OCI-LY1 (cell line): Measurements from ENCODE around the gene EPHB2.

Source experiments
- H2AFZ ChIP-seq: fragments of 200-600 bp; sonication (generic), shearing (Covaris generic); 2 replicates; pipeline ENCODE4 v1.6.0; 2014; ENCODE audit warnings: antibody characterized with exemption, mild to moderate bottlenecking, low read length
- H3F3A ChIP-seq: fragments of 200-600 bp; sonication (generic), shearing (Covaris generic); 2 replicates; pipeline ENCODE4 v1.6.0; 2014; ENCODE audit warnings: mild to moderate bottlenecking, antibody characterized with exemption, low read length, moderate library complexity; ENCODE audit not compliant: insufficient read depth
- H3K27ac ChIP-seq: fragments of 200-600 bp; sonication (generic); 2 replicates; pipeline ENCODE4 v1.5.1; 2014; ENCODE audit warnings: low read length, mixed run types, mild to moderate bottlenecking, low read depth; ENCODE audit not compliant: poor library complexity, severe bottlenecking
- H3K27me3 ChIP-seq: fragments of 200-600 bp; sonication (generic); 2 replicates; pipeline ENCODE4 v1.6.0; 2014; ENCODE audit warnings: antibody characterized with exemption, mild to moderate bottlenecking, low read length, moderate library complexity; ENCODE audit not compliant: insufficient read depth
- H3K36me3 ChIP-seq: fragments of 200-600 bp; sonication (generic); 2 replicates; pipeline ENCODE4 v1.6.1; 2014; ENCODE audit warnings: mild to moderate bottlenecking, antibody characterized with exemption, low read length, moderate library complexity, mixed read lengths; ENCODE audit not compliant: insufficient read depth
- H3K4me1 ChIP-seq: fragments of 200-600 bp; sonication (generic); 2 replicates; pipeline ENCODE4 v1.5.1; 2014; ENCODE audit warnings: mild to moderate bottlenecking, low read length, moderate library complexity; ENCODE audit not compliant: insufficient read depth, severe bottlenecking
- H3K4me2 ChIP-seq: fragments of 200-600 bp; sonication (generic), shearing (Covaris generic); 2 replicates; pipeline ENCODE4 v1.6.1; 2014; ENCODE audit warnings: low read length
- H3K4me3 ChIP-seq: fragments of 200-600 bp; sonication (generic); 2 replicates; pipeline ENCODE4 v1.5.1; 2014; ENCODE audit warnings: low read length, low read depth, mild to moderate bottlenecking, mixed read lengths; ENCODE audit not compliant: poor library complexity, severe bottlenecking
- H3K79me2 ChIP-seq: fragments of 200-600 bp; shearing (Covaris generic); 2 replicates; pipeline ENCODE4 v1.6.1; 2016; ENCODE audit warnings: mixed run types, low read length, mixed read lengths; ENCODE audit not compliant: insufficient read depth
- H3K9ac ChIP-seq: fragments of 200-600 bp; sonication (generic), shearing (Covaris generic); 2 replicates; pipeline ENCODE4 v1.6.1; 2014; ENCODE audit warnings: mild to moderate bottlenecking, low read length, mixed read lengths
- H3K9me2 ChIP-seq: fragments of 200-600 bp; sonication (generic), shearing (Covaris generic); 2 replicates; pipeline ENCODE4 v1.6.1; 2014; ENCODE audit warnings: low read depth, mild to moderate bottlenecking, low read length, mixed read lengths
- H3K9me3 ChIP-seq: fragments of 200-600 bp; shearing (Covaris generic); 2 replicates; pipeline ENCODE4 v1.6.1; 2014; ENCODE audit warnings: low read length, mixed read lengths
- H4K20me1 ChIP-seq: fragments of 200-600 bp; sonication (generic), shearing (Covaris generic); 2 replicates; pipeline ENCODE4 v1.6.0; 2016; ENCODE audit warnings: mild to moderate bottlenecking, low read length; ENCODE audit not compliant: insufficient read depth
- CTCF ChIP-seq: fragments of 200-600 bp; sonication (generic), shearing (Covaris generic); IDR thresholded peaks from 2 replicates; pipeline ENCODE4 v1.5.1; 2017; ENCODE audit warnings: mild to moderate bottlenecking, antibody characterized with exemption, low read length, moderate library complexity, mixed read lengths
- EZH2 ChIP-seq: fragments of 200-600 bp; sonication (generic), shearing (Covaris generic); IDR thresholded peaks from 2 replicates; pipeline ENCODE4 v1.8.0; 2017; ENCODE audit warnings: borderline replicate concordance, mixed run types, mild to moderate bottlenecking, antibody characterized with exemption, low read length, moderate library complexity, mixed read lengths

Gene EPHB2

DNA sequence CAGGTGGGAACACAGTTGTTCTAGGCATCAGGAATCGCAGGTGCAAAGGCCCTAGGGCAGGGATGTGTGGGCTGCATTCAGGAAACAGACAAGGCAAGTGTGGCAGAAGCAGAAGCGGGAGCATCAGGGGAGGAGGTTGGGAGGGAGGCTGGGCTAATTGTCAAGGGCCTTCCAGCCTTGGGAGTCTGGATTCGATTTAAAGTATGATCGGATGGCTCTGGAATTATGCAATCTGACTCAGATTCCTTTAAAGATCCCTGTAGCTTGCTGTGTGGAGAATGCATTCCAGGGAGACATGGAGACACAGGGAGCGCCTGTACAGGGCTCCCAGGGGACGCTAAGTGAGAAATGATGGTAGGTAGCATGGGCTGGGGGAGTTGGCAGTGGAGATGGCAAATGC lies 175.6 kb downstream of the EPHB2 start:
- no peaks in the 10 kb centered on the region for H3K4me1 ChIP-seq
- H3K36me3 ChIP-seq, result no peaks in the 10 kb centered on the region
- no peak overlapping the region for H3K4me2 ChIP-seq
- no peak overlapping the region for H3K27ac ChIP-seq
- H4K20me1 ChIP-seq, result no peaks in the 10 kb centered on the region
- H2AFZ ChIP-seq, result no peak overlapping the region
- TF ChIP-seq CTCF, result no peak
- no peak for TF ChIP-seq EZH2
- H3K27me3 ChIP-seq, result no peaks in the 10 kb centered on the region; the same call in 1 of the 2 replicates
- H3K9me3 ChIP-seq, result no peaks in the 10 kb centered on the region
- no peak overlapping the region for H3K4me3 ChIP-seq
- no peak overlapping the region for H3K9ac ChIP-seq
- H3K79me2 ChIP-seq, result no peaks in the 10 kb centered on the region
- no peaks in the 10 kb centered on the region for H3K9me2 ChIP-seq
- H3F3A ChIP-seq, result no peaks in the 10 kb centered on the region

- Histone ChIP-seq H4K20me1 (no peaks in the 10 kb centered on the region), H3K9me2 (no peaks in the 10 kb centered on the region), H2AFZ (no peak overlapping the region), H3K4me3 (no peak overlapping the region), H3K36me3 (no peaks in the 10 kb centered on the region), H3K4me2 (no peak overlapping the region), H3K27me3 (no peaks in the 10 kb centered on the region; the same call in 1 of the 2 replicates), H3K9ac (no peak overlapping the region), H3K79me2 (no peaks in the 10 kb centered on the region), H3K27ac (no peak overlapping the region), H3K4me1 (no peaks in the 10 kb centered on the region), H3K9me3 (no peaks in the 10 kb centered on the region), H3F3A (no peaks in the 10 kb centered on the region)
- TF ChIP-seq CTCF, result no peak
- no peak for TF ChIP-seq EZH2
These were observed 176.9 kb downstream of the EPHB2 start for GRCh38 chr1:22887491-22887890.

- H3K4me1 ChIP-seq, result no peaks in the 10 kb centered on the region
- no peak overlapping the region for H3K4me2 ChIP-seq
- H2AFZ ChIP-seq, result no peak overlapping the region
- H3K9me3 ChIP-seq, result no peaks in the 10 kb centered on the region
- H3K36me3 ChIP-seq, result no peaks in the 10 kb centered on the region
- no peaks in the 10 kb centered on the region for H3F3A ChIP-seq
- H3K9me2 ChIP-seq, result no peaks in the 10 kb centered on the region
- H3K27ac ChIP-seq, result no peak overlapping the region
- no peak overlapping the region for H3K9ac ChIP-seq
- no peak overlapping the region for H3K4me3 ChIP-seq
- H3K27me3 ChIP-seq, result no peaks in the 10 kb centered on the region
- H3K79me2 ChIP-seq, result no peaks in the 10 kb centered on the region
- TF ChIP-seq CTCF (no peak), EZH2 (no peak)
- H4K20me1 ChIP-seq, result no peaks in the 10 kb centered on the region
These were observed 177.9 kb downstream of the EPHB2 start for GRCh38 chr1:22888320-22889075.
